TTC549 (cell line): Measurements from ENCODE around the gene MGAT5.

Experiments used
- FAIRE-seq: peaks from 2 replicates; lab custom pipeline; 2012; peaks lifted over from hg19 to GRCh38; lab: Jason Lieb, UNC

Gene MGAT5

DNA sequence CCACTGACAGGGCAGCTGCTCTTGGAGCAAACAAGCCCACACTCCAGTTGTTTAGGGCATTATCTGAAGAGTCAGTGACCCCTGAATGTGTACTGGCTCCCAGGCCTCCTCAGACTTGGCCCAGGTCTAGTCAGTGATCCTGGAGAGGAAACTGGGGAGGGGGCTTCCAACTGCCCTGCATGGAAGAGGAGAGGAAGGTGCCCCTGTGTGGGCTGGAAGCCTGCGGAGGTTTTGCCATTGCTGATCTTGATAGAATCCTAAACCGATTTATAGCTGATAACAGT, 197.4 kb downstream of the MGAT5 start:
- FAIRE-seq, result no peak

DNA sequence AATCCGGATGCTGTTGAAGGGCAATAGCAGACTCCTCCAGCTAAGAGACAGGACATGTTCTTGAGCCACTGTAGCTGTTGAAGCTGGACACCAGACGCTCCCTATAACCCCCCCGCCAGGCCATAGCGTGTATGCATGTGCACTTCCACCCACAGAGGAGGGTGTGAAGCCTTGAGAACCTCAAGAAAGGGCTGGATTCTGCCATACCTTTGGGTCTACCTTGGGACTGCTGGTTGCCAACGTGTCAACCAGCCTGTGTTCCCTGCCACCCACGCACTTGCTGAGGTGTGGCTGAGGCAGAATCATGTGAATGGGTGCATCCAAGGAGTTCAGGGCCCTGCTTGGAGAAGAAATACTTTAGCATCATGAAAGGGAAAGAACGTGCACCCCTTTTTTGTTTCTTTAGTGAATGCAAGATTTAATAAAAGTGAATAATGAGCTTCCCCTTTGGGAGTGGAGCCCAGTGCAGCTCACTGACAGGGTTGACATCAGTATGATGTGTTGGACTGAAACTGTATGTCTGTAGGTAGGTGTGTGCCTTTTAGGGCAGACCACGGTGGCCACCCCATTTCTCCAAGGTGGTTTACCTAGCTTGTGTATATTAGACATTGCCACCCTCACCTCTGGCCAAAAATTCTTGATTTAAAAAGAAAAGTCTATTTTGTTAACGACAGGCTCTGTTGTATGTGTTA, 198.3 kb downstream of the MGAT5 start:
- FAIRE-seq, result no peak

DNA sequence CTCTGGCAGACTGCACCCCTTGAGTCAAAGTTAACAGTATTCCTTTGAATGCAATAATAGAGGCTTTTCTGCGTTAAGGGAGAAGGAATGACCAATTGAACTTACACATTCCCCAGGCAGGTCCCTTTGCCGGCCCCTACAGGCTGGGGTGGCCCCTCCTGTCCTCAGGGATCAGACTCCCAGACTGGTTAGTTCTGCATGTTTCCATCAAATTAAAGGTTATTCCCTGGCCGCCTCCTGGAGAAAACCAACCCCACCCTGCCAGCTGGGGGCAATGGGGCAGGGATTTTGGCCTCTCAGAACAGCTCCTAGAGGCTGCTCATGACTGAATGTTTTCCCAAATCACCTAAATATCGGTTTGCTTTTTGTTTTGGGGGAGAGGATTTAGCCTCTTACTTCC, 199.6 kb downstream of the MGAT5 start:
- FAIRE-seq, result no peak

DNA sequence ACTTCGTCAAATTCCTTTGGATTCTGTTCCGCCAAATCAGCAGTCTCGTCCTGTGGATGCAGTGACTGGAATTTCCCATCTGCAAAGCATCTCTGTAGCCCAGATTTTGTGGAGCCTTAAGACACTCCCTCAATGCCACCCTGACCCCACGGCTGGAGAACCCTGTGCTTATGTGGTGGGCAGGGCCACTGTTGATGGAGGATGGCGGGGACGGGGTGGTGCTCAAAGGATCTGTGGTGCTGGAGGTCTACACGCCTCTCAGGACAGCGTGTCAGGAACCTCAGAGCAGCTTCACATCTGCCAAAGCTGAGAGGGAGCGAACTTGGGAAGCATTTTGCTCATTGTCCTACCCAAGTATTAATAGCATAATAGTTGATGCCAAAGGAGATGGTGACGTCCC, 200.1 kb downstream of the MGAT5 start:
- no peak for FAIRE-seq

DNA sequence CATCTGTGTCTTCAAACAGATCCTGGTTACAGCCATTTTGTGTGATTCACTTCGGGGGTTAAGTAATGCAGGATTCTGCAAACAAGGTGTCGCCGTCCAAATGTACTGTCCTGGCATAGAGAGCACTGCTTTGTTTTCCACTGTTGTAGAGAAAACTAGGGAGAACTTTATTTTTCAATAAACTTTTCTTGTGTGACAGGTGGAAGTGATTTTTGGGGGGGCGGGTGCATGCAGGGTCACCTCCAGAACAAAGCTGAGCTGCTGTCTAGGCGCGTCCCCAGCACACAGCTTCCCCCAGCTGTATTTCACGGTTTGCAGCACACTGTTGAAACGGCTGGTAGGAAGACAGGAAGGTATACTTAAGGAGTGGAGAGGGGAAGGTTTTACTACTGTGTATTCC, 200.6 kb downstream of the MGAT5 start:
- no peak for FAIRE-seq

DNA sequence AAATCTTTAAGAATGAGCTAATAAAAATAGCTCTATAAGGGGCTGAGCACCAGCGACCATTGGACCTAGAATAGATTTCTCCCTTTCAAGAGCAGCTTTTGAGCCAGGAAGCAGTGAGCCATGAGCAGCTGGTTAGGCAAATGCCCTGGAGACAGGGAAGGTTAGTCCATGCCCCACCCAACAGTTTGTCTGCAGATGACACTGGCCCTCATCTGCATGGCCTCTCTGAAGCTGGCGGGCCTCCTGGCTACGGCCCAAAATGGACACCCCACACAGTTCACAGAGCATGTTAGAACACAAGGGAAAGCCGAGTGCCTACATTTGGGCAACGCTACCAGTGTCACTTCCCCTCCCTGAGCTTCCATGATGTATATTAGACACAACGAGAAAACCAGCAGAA, 201.1 kb downstream of the MGAT5 start:
- FAIRE-seq, result no peak

DNA sequence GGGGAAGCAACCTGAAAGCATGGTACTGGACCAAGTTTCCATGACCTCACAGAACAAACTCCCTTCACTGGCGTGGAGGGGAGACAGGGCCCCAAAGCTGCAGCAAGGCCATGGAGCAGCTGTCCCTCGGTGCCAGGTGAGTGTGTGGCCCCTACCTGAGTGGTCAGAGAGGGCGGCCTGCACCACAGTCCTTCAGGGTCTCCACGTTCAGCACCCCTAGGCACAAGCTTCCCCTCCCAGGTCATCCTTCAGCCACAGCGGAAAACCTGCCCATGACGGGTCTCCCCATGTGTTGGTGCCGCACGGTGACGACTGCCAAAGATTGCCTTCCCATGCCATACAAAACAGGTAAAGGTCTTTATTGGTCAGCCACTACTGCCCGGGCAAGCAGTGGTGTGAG, 201.6 kb downstream of the MGAT5 start:
- FAIRE-seq, result no peak

DNA sequence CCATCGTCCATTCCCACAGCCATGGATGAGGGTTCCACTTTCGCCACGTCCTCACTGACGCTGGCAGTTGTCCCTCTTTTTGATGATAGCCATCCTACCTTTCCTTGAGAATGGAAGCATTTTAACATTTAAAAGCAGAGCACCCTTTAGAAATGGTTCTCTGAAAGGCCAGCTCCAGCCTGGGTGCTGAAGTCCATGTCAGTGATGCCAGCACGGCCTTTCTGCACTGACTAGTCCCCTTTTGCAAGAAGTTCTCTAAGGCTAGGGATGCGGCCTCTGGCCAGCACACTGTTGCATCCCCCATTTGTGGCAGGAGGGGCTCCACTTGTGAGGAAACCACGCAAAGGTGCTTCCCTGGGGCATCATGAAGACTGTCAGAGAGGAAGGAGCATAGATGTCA, 203.5 kb downstream of the MGAT5 start:
- no peak for FAIRE-seq

DNA sequence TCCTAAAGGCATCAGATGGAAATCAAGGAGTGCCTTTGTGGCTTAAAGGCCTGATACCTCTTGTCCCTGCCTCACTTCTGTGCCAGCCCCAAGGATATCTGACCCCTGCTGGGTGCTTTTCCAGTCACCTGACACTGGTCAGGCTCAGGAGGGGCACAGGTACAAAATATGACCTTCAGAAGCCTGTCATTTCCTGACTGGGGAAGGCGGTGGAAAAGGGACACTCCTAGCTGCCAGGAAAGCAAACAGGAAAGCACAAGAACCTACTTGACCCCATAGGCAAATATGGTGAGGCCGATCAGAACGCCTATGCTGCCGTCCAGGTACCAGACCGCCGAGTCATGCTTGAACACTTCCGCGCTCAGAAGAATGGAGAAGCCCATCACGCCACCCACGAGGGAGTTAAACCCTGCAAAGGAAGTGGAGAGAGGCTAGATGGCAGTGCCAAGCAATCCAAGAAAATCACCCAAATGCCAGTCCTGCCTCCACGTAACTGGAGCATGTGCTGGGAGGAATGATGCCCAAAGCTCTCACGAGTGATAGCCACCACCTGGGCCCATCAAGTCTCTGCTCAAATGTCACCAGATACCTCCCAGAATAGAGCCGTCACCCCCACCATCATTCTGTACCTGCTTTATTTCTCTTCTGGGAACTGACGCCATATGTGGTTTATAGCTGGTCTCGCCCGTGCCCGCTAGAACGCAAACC, 204.0 kb downstream of the MGAT5 start:
- no peak for FAIRE-seq

DNA sequence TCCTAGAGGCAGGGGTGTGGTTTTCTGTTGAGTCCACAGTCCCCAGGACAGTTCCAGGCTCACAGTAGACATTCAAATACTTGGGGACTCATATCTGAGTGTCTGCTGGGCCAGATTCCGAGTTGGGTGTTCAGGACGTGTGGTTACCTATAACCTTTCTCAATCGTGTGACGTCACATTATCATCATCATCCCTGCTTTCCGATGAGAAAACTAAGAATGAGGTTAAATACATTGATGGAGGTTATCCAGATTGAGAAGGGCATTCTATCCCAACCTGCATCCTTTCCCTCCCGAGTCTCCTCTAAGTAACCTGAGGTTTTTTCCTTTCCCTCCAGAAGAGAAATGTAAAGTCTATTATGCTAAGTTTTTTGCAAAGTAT, 204.6 kb downstream of the MGAT5 start:
- no peak for FAIRE-seq

DNA sequence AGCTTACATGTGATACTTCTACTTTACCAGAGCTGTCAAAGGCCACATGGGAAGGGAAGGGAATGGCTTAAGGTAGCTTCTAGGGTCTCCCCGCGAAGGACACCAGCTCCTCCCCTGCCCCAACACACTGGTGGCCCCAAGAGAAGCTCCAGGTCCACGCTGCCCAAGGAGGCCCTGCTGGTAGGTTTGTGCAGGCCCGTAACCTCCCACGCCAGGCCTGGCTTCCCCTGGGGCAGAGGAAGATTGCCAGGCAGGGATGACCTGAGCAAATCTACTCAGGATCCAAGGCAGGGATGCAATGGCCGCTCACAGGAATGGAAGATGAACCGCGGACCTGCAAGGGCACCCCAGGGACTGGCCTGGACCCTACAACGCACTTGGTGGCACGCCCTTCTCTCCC, 205.1 kb downstream of the MGAT5 start:
- FAIRE-seq, result no peak

DNA sequence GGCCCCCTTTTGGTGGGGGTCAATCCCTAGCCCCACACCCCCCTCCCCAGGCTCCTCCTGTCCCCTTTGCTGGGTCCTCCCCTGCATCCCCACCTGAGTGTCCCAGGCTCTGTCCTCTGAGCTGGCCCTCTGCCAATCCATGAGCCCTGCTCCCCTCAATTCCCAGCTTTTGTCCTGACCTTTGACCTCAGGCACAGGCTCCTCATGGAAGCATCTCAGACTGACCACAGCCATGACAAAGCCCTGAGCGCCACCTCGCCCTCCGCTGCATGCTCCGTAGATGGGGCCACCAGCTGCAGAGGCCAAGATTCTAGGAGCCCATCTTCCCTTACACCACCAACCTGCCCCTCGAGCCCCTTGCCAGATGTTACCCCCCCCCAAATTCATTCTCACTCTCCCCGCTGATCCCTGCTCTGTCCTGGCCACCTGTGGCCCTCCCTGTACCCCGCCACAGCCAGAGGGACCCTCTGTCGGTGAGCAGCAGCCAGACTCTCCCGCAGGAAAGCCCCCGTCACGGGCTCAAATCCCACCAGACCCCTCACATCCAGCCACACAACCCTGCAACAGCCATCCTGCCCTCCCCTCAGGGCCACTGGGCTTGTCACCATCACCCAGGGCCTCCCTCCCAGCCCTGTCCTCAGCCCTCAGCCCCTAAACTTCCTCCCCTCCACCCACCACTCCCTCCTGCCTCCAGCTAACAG, 206.0 kb downstream of the MGAT5 start:
- no peak for FAIRE-seq

DNA sequence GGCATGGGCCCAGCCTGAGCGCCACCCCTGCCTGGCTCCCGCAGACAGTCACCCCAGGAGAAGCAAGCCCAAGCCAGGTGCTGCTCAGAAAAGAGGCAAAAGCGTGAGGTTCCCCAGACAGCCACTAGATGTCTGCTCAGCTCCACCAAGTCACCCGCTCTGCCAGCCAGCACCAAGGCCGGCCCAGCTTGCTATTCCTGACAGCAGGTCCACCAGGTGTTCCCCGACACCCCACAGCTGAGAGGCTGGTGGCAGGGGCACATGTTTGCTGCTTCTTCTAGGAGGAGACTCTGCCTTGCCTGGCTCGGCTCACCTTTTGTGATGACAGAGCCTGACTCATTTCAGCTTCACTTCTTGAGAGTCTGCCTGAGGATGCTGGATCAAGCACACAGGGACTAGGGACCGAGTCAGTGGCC, 206.7 kb downstream of the MGAT5 start:
- FAIRE-seq, result no peak

DNA sequence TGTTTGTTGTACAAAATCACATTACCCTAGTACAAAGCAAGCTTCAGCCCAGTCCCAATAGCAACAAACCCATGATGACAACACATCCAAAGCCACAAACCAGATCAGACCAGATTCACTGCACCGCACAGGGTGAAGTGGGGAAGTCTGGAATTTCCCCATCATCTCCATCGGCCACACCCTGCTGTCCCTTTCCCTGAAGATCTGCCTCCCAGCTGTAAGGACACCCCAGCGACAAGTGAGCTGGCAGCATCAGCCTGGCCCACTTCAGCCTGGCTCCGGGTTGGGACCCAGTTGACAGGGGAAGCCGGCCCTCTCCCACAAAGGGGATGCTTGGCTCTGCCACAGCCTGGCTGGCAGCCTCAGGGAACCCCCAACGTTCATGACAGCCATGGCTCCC, 207.6 kb downstream of the MGAT5 start:
- FAIRE-seq, result no peak

DNA sequence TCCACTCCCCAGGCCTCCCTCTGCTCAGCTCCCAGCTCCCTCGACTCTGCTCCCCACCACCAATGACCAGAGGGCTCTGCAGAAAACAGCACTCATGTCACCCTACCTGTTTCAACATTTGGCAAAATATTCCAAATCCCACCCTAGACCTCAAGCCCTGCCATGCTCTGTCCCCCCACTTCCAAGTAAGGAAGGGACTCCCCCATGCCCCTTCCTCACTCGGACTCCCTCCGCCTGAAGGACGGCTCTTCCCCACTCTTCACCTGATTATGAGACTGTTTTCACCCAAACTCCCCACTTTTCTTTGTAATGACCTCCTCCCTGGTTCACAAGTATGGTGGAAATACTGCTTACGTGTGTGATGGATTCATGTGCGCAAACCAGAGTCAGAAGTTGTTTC, 208.4 kb downstream of the MGAT5 start:
- FAIRE-seq, result no peak

DNA sequence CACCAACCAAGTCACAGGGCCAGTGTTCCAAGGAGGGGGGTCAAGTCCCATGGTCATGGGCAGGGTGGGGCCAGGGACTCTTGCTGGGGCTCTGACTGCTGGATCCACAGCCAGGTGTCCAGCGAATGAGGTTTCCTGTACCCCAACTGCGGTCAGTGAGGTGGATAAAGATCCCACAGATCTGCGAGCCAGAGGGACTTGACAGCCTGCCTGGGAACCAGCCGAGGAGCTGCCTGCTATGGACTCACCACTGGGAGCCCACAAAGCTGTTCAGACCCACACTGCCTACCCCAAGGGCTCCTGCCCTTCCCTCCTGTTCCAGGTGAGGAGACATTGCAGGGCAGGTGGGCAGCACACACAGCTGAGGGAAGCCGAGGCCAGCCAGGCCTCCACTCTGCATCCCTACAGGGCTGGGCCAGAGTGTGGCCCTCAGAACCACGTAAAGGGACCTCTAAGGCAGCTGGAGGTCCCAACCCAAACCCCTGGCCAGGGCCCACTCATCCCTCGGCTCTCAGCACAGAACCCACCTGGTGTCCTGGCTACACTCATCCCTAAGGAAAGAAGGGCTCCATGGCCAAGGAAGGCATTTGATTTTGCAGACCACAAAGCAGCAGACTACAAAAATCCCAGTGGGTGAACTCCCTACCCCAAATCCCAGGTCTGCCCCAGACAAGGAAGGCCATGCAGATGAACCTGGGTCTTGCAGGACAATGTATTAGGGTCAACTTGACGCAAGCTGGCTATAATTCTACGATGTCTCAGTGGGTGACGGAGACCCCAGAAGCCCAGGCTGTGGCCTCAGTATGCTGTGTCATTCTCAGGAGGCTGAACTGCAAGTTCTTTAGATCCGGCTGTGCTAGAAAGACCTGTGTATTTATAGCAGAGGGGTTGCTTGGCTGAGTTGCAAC, 209.2 kb downstream of the MGAT5 start:
- FAIRE-seq, result no peak

DNA sequence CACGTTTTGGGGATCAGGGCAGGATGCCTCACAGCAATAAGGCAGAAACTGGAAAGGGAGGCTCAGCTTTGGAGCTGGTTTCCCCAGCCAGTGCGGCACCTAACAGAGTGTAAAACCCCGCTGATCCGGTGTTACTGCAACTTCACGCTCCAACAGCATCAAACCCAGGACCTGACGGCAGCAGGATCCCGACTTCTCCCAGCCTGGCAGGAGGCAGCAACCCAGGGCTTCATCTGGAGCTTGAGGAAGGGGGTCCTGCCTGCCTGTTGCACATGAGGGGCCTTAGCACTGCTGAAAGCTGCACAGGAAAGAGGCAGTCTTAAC, 209.8 kb downstream of the MGAT5 start:
- FAIRE-seq, result no peak

DNA sequence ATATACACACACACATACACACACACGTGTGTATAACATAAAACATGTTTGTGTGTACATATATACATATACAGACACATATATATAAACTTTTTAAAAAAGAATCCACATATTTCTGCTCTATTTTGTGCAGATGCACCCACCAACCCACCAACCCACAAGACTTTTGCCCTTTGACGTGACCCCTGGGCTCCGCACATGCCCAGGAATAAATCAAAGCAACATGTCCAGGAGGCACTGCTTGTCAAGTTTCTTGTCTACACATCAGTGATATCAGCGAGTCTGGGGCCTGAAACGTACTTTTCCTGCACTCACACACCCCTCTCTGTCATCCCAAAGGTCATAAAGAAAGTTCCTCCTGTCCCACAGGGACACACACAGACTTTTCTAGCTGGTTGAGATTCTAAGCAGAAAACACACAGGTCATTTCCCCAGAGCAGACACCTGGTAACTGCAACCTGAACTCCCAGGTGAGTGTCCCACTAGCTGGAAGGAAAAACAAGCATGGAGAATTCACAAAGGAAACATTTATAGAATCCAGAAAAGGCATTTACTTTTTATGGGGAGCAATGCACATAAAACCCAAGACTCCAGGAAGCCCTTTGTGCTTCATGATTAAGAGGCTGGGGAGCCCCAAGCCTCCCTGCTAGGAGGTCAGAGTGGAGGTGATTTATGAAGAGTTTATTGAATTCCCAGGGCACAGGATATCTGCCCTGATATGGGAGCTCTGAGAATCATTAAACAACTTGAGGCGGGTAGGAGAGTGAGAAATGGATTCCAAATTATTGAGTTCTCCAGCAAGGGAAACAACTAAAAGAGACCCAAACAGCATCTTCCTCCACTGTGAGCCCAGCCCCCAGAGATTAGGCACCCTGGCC, 211.6 kb downstream of the MGAT5 start:
- FAIRE-seq, result no peak

DNA sequence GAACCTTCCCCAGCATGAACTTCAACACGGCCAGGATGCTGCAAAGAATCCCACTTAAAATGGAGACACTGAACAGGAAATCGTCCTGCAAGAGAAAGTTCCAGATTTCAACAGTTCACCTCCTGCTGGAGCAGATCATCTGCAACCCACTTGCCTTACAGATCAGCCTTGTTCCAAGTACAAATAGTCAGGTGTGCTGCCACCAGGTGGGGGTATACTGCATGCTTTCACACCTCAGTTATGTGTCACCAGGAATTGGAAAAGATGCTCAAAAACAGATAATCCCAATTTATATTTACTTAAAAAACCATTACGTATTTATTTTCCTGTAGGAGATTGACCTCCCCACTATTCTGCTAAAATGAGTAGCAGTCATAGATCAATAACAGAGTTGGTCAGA, 212.3 kb downstream of the MGAT5 start:
- no peak for FAIRE-seq

DNA sequence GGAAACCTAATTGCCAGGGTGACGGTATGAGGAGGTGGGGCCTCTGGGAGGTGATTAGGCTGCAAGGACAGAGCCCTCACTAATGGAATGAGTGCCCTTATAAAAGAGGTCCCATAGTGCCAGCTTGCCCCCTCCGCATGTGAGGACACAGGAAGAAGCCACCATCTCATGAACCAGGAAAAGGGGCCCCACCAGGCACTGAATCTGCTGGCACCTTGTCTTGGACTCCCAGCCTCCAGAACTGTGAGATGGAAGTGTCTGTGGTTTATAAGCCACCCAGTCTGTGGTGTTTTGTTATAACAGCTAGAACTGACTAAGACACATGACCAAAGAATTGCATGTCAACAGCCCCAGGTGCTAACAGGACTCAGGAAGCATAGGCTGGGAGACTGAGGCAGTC, 214.3 kb downstream of the MGAT5 start:
- no peak for FAIRE-seq

DNA sequence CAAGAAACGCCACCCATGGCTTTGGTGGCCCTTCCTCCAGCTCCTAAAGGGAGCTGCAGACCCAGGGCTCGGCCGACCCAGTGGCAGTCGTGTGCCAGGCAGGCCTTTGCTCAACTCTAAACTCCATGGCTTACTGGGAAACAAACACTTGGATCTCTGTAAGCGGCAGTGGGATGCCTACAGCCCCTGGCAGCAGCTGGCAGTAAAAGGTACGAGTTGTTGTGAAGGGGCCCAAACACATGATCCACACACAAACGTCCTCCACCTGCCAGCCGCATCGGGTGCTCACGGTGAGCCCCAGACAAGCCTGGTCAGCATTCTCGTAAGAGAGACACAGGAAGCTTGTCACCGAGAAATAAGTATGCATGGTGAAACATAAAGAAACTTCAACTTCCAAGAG, 214.9 kb downstream of the MGAT5 start:
- no peak for FAIRE-seq

DNA sequence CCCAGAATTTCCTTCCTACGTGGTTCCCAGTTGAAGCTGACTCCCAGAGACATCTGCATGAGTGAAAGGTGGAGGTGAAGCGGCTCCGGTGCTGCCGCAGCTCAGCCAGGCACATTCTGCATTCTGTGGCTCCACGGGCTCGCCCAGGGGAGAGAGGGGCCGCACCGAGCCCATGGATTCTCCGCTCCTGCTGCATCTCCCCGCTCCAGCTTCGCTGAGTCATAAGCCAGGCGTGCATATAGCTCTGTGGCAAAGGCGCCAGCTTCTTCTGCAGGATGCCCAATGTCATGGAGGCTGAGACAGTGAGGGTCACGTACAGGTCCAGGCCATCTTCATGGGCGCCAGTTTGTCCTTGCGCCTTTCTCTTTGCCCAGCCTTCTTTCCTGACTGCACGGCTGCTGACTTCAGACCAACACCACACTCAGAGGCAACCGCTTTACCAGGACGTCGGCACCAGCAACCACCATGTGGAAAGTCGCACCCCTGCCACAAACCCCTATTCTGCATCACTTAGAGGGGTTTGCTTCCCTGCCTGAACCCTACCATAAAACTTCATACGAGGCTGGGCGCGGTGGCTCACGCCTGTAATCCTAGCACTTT, 215.7 kb downstream of the MGAT5 start:
- FAIRE-seq, result no peak
